HG03460 (cell line): ENCODE measurements around the gene TRAPPC2L.

Source experiments
- ATAC-seq: cut with Tn5 transposase; IDR thresholded peaks from one replicate; pipeline ENCODE4 v1.9.1; 2021; ENCODE audit not compliant: unreplicated experiment

Gene TRAPPC2L

GRCh38 chr16:88857728-88858339 is 907 bp downstream of the TRAPPC2L start:
- no peak for ATAC-seq

GRCh38 chr16:88859381-88860091 is 2.6 kb downstream of the TRAPPC2L start:
- ATAC-seq: no peak

- no peak for ATAC-seq
Measured at GRCh38 chr16:88861359-88861758, 4.4 kb downstream of the TRAPPC2L start.

GRCh38 chr16:88862968-88863367 is 6.0 kb downstream of the TRAPPC2L start:
- no peak for ATAC-seq

- ATAC-seq: no peak
Measured at GRCh38 chr16:88863426-88863825, 6.5 kb downstream of the TRAPPC2L start.

GRCh38 chr16:88864099-88864498 is 7.2 kb downstream of the TRAPPC2L start:
- ATAC-seq: no peak

GRCh38 chr16:88864521-88864920 is 7.6 kb downstream of the TRAPPC2L start:
- no peak for ATAC-seq

GRCh38 chr16:88865310-88865709 is 8.4 kb downstream of the TRAPPC2L start:
- no peak for ATAC-seq

GRCh38 chr16:88865742-88866141 is 8.8 kb downstream of the TRAPPC2L start:
- no peak for ATAC-seq

- ATAC-seq: no peak
Measured at GRCh38 chr16:88866151-88866920, 9.4 kb downstream of the TRAPPC2L start, which contains the start of gene PABPN1L. TSS of gene PABPN1L (minus strand) at chr16:88866660. CDS start at chr16:88866606, 54 bp downstream.

GRCh38 chr16:88867581-88868246 is 10.8 kb downstream of the TRAPPC2L start:
- no peak for ATAC-seq

- ATAC-seq: no peak
Measured at GRCh38 chr16:88868974-88869672, 12.2 kb downstream of the TRAPPC2L start.

GRCh38 chr16:88869673-88869980 is 12.7 kb downstream of the TRAPPC2L start:
- no peak for ATAC-seq

GRCh38 chr16:88870608-88871348 is 13.9 kb downstream of the TRAPPC2L start:
- no peak for ATAC-seq

GRCh38 chr16:88871349-88871702 is 14.4 kb downstream of the TRAPPC2L start:
- no peak for ATAC-seq

- no peak for ATAC-seq
Measured at GRCh38 chr16:88871730-88872416, 14.9 kb downstream of the TRAPPC2L start.

- ATAC-seq: no peak
Measured at GRCh38 chr16:88872650-88873331, 15.9 kb downstream of the TRAPPC2L start.

GRCh38 chr16:88874938-88875599 is 18.1 kb downstream of the TRAPPC2L start:
- no peak for ATAC-seq
